Endothelial cell of umbilical vein (primary cell): ENCODE measurements around the gene SORT1. TPM values are rescaled to one million over a fixed set of nuclear protein-coding genes. Genes with fewer than 3 reads are reported as not detected.

Experiments used
- BruUV-seq: library from RNA; stranded (reverse); fragments of 400-500 nt; replicated peaks from 2 replicates; lab custom pipeline; 2021; lab: Mats Ljungman, UMichigan
- CTCF ChIA-PET: fragments of 300-600, 350-600 bp; sonication (Branson Sonifier 250); formaldehyde crosslinking; loops from one replicate; lab custom pipeline; 2021; ENCODE audit warnings: antibody characterized with exemption, inconsistent platforms; lab: Charles Lee
- POLR2A ChIA-PET: fragments of 300-600, 350-600 bp; sonication (Branson Sonifier 250); formaldehyde crosslinking; loops from one replicate; lab custom pipeline; 2021; ENCODE audit warnings: antibody characterized with exemption, inconsistent platforms; lab: Charles Lee
- DNase-seq: peaks from one replicate; pipeline ENCODE4 v3.0.0-alpha.2; 2011; ENCODE audit warnings: low read depth, low spot score
- FAIRE-seq: peaks from 2 replicates; lab custom pipeline; 2011; peaks lifted over from hg19 to GRCh38; lab: Jason Lieb, UNC
- H2AFZ ChIP-seq: 2 replicates; pipeline ENCODE4 v1.6.0; 2012; ENCODE audit warnings: low read depth, low read length, control low read depth, inconsistent platforms
- H3K27ac ChIP-seq: 2 replicates; pipeline ENCODE4 v1.5.1; 2011; ENCODE audit warnings: low read depth, mild to moderate bottlenecking, control low read depth, low read length, moderate library complexity; ENCODE audit not compliant: insufficient read depth
- H3K27me3 ChIP-seq, 2 experiments: 2 replicates each; pipeline versions ENCODE4 v1.6.0 to v1.6.1; 2011; ENCODE audit warnings: low read length in 2 of 2, mixed read lengths in 1 of 2; ENCODE audit not compliant: control insufficient read depth in 2 of 2, insufficient read depth in 2 of 2
- H3K36me3 ChIP-seq, 2 experiments: 2 replicates in 1 of 2; 3 replicates in 1 of 2; pipeline ENCODE4 v1.5.1; 2011; ENCODE audit warnings: low read length in 2 of 2, mild to moderate bottlenecking in 1 of 2, moderate library complexity in 1 of 2; ENCODE audit not compliant: control insufficient read depth in 2 of 2, insufficient read depth in 2 of 2; ENCODE audit errors: extremely low read depth in 1 of 2
- H3K4me1 ChIP-seq: 3 replicates; pipeline ENCODE4 v1.5.1; 2011; ENCODE audit warnings: mild to moderate bottlenecking, low read length; ENCODE audit not compliant: control insufficient read depth, insufficient read depth; ENCODE audit errors: extremely low read depth
- H3K4me2 ChIP-seq: 2 replicates; pipeline ENCODE4 v1.6.1; 2011; ENCODE audit warnings: low read length, control low read depth, mixed read lengths; ENCODE audit not compliant: insufficient read depth
- H3K4me3 ChIP-seq, 3 experiments: fragments of 200-600 bp in 1 of 3; sonication (generic), shearing (Covaris generic) in 1 of 3; replicated peaks in 1 of 3; 2 replicates each; pipeline ENCODE4 v1.5.1; 2011 to 2016; ENCODE audit warnings: control low read depth in 3 of 3, low read length in 3 of 3, mild to moderate bottlenecking in 2 of 3, inconsistent platforms in 1 of 3, low read depth in 1 of 3, moderate library complexity in 1 of 3; ENCODE audit not compliant: insufficient read depth in 1 of 3
- H3K79me2 ChIP-seq: 2 replicates; pipeline ENCODE4 v1.6.0; 2012; ENCODE audit warnings: low read length, inconsistent platforms; ENCODE audit not compliant: control insufficient read depth, insufficient read depth
- H3K9ac ChIP-seq: replicated peaks from 2 replicates; pipeline ENCODE3; 2011; ENCODE audit warnings: low read length, control low read depth; ENCODE audit not compliant: insufficient read depth; ENCODE audit errors: extremely low read depth
- H3K9me1 ChIP-seq: replicated peaks from 3 replicates; pipeline ENCODE4 v1.6.0; 2011; ENCODE audit warnings: mild to moderate bottlenecking, low read length; ENCODE audit not compliant: control insufficient read depth, insufficient read depth; ENCODE audit errors: extremely low read depth
- H3K9me3 ChIP-seq: replicated peaks from 2 replicates; pipeline ENCODE4 v1.5.1; 2012; ENCODE audit warnings: low read length, inconsistent platforms; ENCODE audit not compliant: control insufficient read depth, insufficient read depth
- H4K20me1 ChIP-seq: replicated peaks from 2 replicates; pipeline ENCODE3; 2011; ENCODE audit warnings: mild to moderate bottlenecking, low read length; ENCODE audit not compliant: control insufficient read depth, insufficient read depth; ENCODE audit errors: extremely low read depth
- CTCF ChIP-seq, 2 donors: IDR thresholded peaks; 1 replicate in 1 of 2; 2 replicates in 1 of 2; pipeline ENCODE4 v1.5.1; 2011; ENCODE audit warnings: low read length in 2 of 2, mild to moderate bottlenecking in 2 of 2, moderate library complexity in 2 of 2, control low read depth in 1 of 2, inconsistent platforms in 1 of 2, low read depth in 1 of 2; ENCODE audit not compliant: insufficient read depth in 1 of 2; ENCODE audit errors: extremely low read depth in 1 of 2
- EZH2 ChIP-seq: IDR thresholded peaks from 2 replicates; pipeline ENCODE4 v1.6.1; 2012; ENCODE audit warnings: borderline replicate concordance, low read depth, mild to moderate bottlenecking, moderate library complexity, low read length, inconsistent platforms; ENCODE audit not compliant: severe bottlenecking
- FOS ChIP-seq: IDR thresholded peaks from 2 replicates; pipeline ENCODE4 v1.6.1; 2011; ENCODE audit warnings: mild to moderate bottlenecking, low read length, moderate library complexity, borderline replicate concordance; ENCODE audit not compliant: insufficient read depth
- GATA2 ChIP-seq: IDR thresholded peaks from 2 replicates; pipeline ENCODE4 v1.7.0; 2011; ENCODE audit warnings: low read depth, mild to moderate bottlenecking, moderate library complexity, mixed read lengths, low read length; ENCODE audit not compliant: insufficient read length, insufficient read depth
- JUN ChIP-seq: IDR thresholded peaks from 2 replicates; pipeline ENCODE4 v1.6.1; 2011; ENCODE audit warnings: borderline replicate concordance, low read depth; ENCODE audit not compliant: insufficient read length, insufficient read depth
- MYC ChIP-seq: IDR thresholded peaks from one replicate; pipeline ENCODE4 v1.6.1; 2011; ENCODE audit warnings: mild to moderate bottlenecking, low read depth, low read length
- POLR2A ChIP-seq: IDR thresholded peaks from 2 replicates; pipeline ENCODE4 v1.6.1; 2012; ENCODE audit warnings: low read depth, mild to moderate bottlenecking, control low read depth, low read length
- POLR2AphosphoS5 ChIP-seq: IDR thresholded peaks from 2 replicates; pipeline ENCODE4 v1.6.1; 2012; ENCODE audit warnings: low read depth, mild to moderate bottlenecking, control low read depth, low read length, moderate library complexity; ENCODE audit not compliant: insufficient read depth
- dilution Hi-C: fragments of 300-500 bp; cut with MboI; formaldehyde crosslinking; loops from one replicate; pipeline ENCODE4 v1.15.0; 2019; ENCODE audit warnings: low sequenced_read_pairs; ENCODE audit not compliant: extremely low pct_ligation_motif_present
- intact Hi-C: fragments of 100-400 bp; cut with micrococcal nuclease; formaldehyde crosslinking; loops from one replicate; pipeline ENCODE4 v1.10.0; 2022
- polyA plus RNA-seq, 4 experiments: library from polyadenylated mRNA; depleted of rRNA in 3 of 4; stranded (reverse) in 3 of 4; unstranded in 1 of 4; fragments of >200 nt; gene quantifications; 2 replicates each; pipeline versions ENCODE4 v1.2.1 to v1.2.3, GENCODE V29; 2011 to 2012; ENCODE audit warnings: missing spikeins in 1 of 4
- total RNA-seq: library from RNA; stranded (reverse); gene quantifications from 2 replicates; pipeline ENCODE4 v1.2.3, GENCODE V29; 2021
- TF ChIP-seq, protein P1 (sequence below): IDR thresholded peaks from 2 replicates; pipeline ENCODE4 v1.6.1; 2011; ENCODE audit not compliant: insufficient read depth, insufficient read length

Gene SORT1
- total and polyA plus RNA-seq, 2 donors (not counting 3 experiments of a cell fraction or from before 2014, with no cell fraction given): 6.8 to 17.8 TPM

GRCh38 chr1:109368464-109368863 is 29.3 kb downstream of the SORT1 start:
- BruUV-seq: no TSS peak

More at GRCh38 chr1:109368464-109368863, 29.3 kb downstream of the SORT1 start:
- Histone ChIP-seq H3K27ac (no peak overlapping the region), H4K20me1 (no peaks in the 10 kb centered on the region), H3K9me1 (no peaks in the 10 kb centered on the region), H3K36me3 (no peaks in the 10 kb centered on the region), H3K4me1 (no peaks in the 10 kb centered on the region), H3K4me3 (no peak overlapping the region), H3K27me3 (peaks cover 6 to 7% of the 10 kb centered on the region in 2 experiments), H2AFZ (no peak overlapping the region), H3K9ac (no peak overlapping the region), H3K79me2 (no peaks in the 10 kb centered on the region), H3K9me3 (no peaks in the 10 kb centered on the region), H3K4me2 (no peak overlapping the region)
- FAIRE-seq (no peak), DNase-seq (no peak)
- CTCF ChIA-PET: no interaction called here
- POLR2A ChIA-PET: no interaction called here
- intact Hi-C loops (no loop called here), dilution Hi-C loops (no loop called here)
- TF ChIP-seq GATA2 (no peak), MYC (no peak), CTCF (IDR thresholded peaks at IDR 0.05; ENCODE audit: extremely low read depth in 1 of 2, insufficient read depth in 1 of 2, low read depth in 1 of 2, low read length in 2 of 2) (no peak), JUN (no peak), FOS (no peak), POLR2AphosphoS5 (no peak), EZH2 (no peak), POLR2A (no peak)
- TF ChIP-seq, protein P1, sequence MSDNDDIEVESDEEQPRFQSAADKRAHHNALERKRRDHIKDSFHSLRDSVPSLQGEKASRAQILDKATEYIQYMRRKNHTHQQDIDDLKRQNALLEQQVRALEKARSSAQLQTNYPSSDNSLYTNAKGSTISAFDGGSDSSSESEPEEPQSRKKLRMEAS: no peak
